Germinal center (tissue), 1 donor: ENCODE results near the gene IQCF6.
A peak's percentile ranks its signal among the peaks of the same experiment; 100 is the strongest.
"Not testable (repeated sequence)": the region's sequence is repeated elsewhere in the genome, so short reads cannot be mapped to it uniquely, and the experiment has no call there.

Experiments used
- DNase-seq: peaks from one replicate; pipeline ENCODE4 v3.0.0; 2012; ENCODE audit warnings: mixed read lengths, low spot score

The IQCF6 gene

GRCh38 chr3:51779137-51779536 is at the start of gene IQCF6:
IQCF6 (minus strand) TSS chr3:51779237; CDS start chr3:51779224, 13 bp downstream.
- no peak for DNase-seq

GRCh38 chr3:51828297-51828696 is 49.3 kb upstream of the IQCF6 start:
- DNase-seq = no peak

GRCh38 chr3:51819709-51820406 is 40.8 kb upstream of the IQCF6 start:
- DNase-seq = peak; percentile 26

GRCh38 chr3:51819151-51819550 is 40.1 kb upstream of the IQCF6 start:
- no peak for DNase-seq

GRCh38 chr3:51817375-51817774 is 38.3 kb upstream of the IQCF6 start:
- DNase-seq = no peak

- DNase-seq = no peak
Measured at GRCh38 chr3:51816723-51817122, 37.7 kb upstream of the IQCF6 start.

GRCh38 chr3:51815614-51816013 is 36.6 kb upstream of the IQCF6 start:
- no peak for DNase-seq

GRCh38 chr3:51814034-51814433 is 35.0 kb upstream of the IQCF6 start:
- no peak for DNase-seq

- DNase-seq = no peak
Measured at GRCh38 chr3:51813539-51813938, 34.5 kb upstream of the IQCF6 start.

- no peak for DNase-seq
Measured at GRCh38 chr3:51808934-51809333, 29.9 kb upstream of the IQCF6 start.

GRCh38 chr3:51802106-51802703 is 23.2 kb upstream of the IQCF6 start:
- DNase-seq = no peak

GRCh38 chr3:51800750-51801125 is 21.7 kb upstream of the IQCF6 start:
- no peak for DNase-seq

- peak; percentile 33 for DNase-seq
Measured at GRCh38 chr3:51799879-51800749, 21.1 kb upstream of the IQCF6 start.

- DNase-seq = no peak
Measured at GRCh38 chr3:51798411-51798963, 19.4 kb upstream of the IQCF6 start.

- no peak for DNase-seq
Measured at GRCh38 chr3:51796854-51797253, 17.8 kb upstream of the IQCF6 start.

GRCh38 chr3:51794206-51794605 is 15.2 kb upstream of the IQCF6 start:
- DNase-seq = no peak

- no peak for DNase-seq
Measured at GRCh38 chr3:51792206-51792605, 13.2 kb upstream of the IQCF6 start.

GRCh38 chr3:51789437-51789836 is 10.4 kb upstream of the IQCF6 start:
- DNase-seq = no peak

GRCh38 chr3:51787576-51787975 is 8.5 kb upstream of the IQCF6 start:
- not testable (repeated sequence) for DNase-seq

GRCh38 chr3:51786267-51786666 is 7.2 kb upstream of the IQCF6 start:
- DNase-seq = no peak

- DNase-seq = no peak
Measured at GRCh38 chr3:51778554-51778953, 483 bp downstream of the IQCF6 start.

GRCh38 chr3:51777985-51778384 is 1.1 kb downstream of the IQCF6 start:
- DNase-seq = no peak
